MM.1S (cell line): ENCODE measurements around the gene NAMPT.

ENCODE experiments used
- EZH2 ChIP-seq: fragments of 300-600 bp; sonication (generic); optimal IDR thresholded peaks from 2 replicates; pipeline ENCODE3; 2017; ENCODE audit warnings: low read depth, mild to moderate bottlenecking, antibody characterized with exemption, low read length, mixed read lengths
- EZH2phosphoT487 ChIP-seq: fragments of 300-600 bp; sonication (generic); IDR thresholded peaks from 2 replicates; pipeline ENCODE4 v1.6.1; 2018; ENCODE audit warnings: antibody characterized with exemption, low read length
- TF ChIP-seq, protein P1 (sequence below): fragments of 300-600 bp; sonication (generic); IDR thresholded peaks from 2 replicates; pipeline ENCODE4 v1.5.1; 2016; ENCODE audit warnings: antibody characterized with exemption, low read length, mixed read lengths

GRCh38 chr7:106223156-106223555 is 61.6 kb downstream of the NAMPT start:
- TF ChIP-seq, protein P1, sequence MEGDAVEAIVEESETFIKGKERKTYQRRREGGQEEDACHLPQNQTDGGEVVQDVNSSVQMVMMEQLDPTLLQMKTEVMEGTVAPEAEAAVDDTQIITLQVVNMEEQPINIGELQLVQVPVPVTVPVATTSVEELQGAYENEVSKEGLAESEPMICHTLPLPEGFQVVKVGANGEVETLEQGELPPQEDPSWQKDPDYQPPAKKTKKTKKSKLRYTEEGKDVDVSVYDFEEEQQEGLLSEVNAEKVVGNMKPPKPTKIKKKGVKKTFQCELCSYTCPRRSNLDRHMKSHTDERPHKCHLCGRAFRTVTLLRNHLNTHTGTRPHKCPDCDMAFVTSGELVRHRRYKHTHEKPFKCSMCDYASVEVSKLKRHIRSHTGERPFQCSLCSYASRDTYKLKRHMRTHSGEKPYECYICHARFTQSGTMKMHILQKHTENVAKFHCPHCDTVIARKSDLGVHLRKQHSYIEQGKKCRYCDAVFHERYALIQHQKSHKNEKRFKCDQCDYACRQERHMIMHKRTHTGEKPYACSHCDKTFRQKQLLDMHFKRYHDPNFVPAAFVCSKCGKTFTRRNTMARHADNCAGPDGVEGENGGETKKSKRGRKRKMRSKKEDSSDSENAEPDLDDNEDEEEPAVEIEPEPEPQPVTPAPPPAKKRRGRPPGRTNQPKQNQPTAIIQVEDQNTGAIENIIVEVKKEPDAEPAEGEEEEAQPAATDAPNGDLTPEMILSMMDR, result no peak
- TF ChIP-seq EZH2 (no peak), EZH2phosphoT487 (no peak)
